ENCODE results near the gene TNS1. TPM values are rescaled to one million over a fixed set of nuclear protein-coding genes. Genes with fewer than 3 reads are reported as not detected.

The TNS1 gene
- total and polyA plus RNA-seq, 10 of the 15 experiments (the other 5 are each of a cell fraction or from before 2014, with no cell fraction given) = 0.05 to 0.44 TPM; not detected in 8

DNA sequence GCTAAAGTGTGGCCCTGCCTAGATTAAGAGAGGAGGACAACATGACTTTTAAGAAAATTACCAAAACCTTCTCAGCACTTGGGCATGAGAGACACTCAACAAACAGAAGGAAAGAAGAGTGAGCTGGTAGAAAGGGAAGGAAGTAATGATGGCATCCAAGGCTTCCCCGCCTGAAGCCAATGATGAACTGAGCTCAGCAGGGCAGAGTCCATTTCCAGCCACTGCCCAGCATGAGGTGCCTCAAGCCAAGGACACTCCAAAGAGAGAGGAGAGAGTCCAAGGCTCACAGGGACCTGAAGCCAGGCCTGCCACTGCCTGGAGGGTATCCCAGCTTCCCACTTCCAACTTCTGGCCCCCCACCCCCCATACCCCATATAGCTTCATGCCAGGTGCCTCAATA lies 9.5 kb upstream of the TNS1 start (continued):
- TF ChIP-seq SIN3A (IDR thresholded peaks at IDR 0.05; ENCODE audit: low read depth, low read length) (no peak), POLR2AphosphoS5 (IDR thresholded peaks at IDR 0.05; ENCODE audit: low read length) (no peak), CREM (IDR thresholded peaks at IDR 0.05; ENCODE audit: low read depth) (no peak)

DNA sequence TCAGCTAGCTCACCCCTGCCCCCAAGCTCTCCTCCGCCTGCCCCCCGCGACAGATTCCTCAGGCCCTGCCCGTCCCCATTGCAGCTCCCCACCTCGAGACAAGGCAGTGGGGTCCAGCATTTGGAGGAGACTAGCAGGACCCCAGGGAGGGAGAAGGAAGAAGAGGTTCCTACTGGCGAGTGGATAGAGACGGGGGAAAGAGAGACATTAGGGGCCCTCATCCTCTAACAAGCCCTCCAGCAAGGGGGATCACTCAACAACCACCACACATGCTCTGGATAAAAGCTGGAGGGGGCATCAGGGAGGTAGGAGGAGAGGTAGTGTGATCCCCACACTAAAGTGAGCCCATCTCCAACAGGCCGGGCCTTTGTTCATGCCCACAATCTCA lies 8.9 kb upstream of the TNS1 start:
- CTCF ChIA-PET = no interaction called here
- Histone ChIP-seq H3K27me3 (replicated peaks in 1 of 2; ENCODE audit: control insufficient read depth in 2 of 2, insufficient read depth in 2 of 2, low read length in 1 of 2) (peaks cover 6 to 16% of the 10 kb centered on the region in 2 experiments), H3K4me1 (ENCODE audit: control insufficient read depth, insufficient read depth, low read length) (no peaks in the 10 kb centered on the region), H3K9ac (ENCODE audit: control insufficient read depth, insufficient read depth, low read length) (no peak overlapping the region), H3K9me3 (replicated peaks; ENCODE audit: control insufficient read depth, insufficient read depth, low read length) (no peaks in the 10 kb centered on the region), H3K4me2 (ENCODE audit: control insufficient read depth, insufficient read depth) (no peak overlapping the region), H3K27ac (ENCODE audit: control insufficient read depth, insufficient read depth) (no peak overlapping the region), H3K36me3 (ENCODE audit: control insufficient read depth in 2 of 2, insufficient read depth in 2 of 2, low read length in 1 of 2) (no peaks in the 10 kb centered on the region), H4K20me1 (ENCODE audit: control insufficient read depth, insufficient read depth) (no peaks in the 10 kb centered on the region; the same call in 1 of the 2 replicates), H3K4me3 (no peak overlapping the region), H2AFZ (ENCODE audit: control insufficient read depth, low read depth, low read length) (no peak overlapping the region), H3K79me2 (ENCODE audit: control insufficient read depth, insufficient read depth, low read length) (no peaks in the 10 kb centered on the region)
- intact Hi-C loops (cut with micrococcal nuclease; ENCODE audit: unreplicated experiment) = no loop called here
- no TSS peak for BruUV-seq (replicated peaks)
- in situ Hi-C loops (cut with MboI) = no loop called here
- no peak for FAIRE-seq
- no peak for DNase-seq (ENCODE audit: low read depth, low spot score)
- TF ChIP-seq YBX1 (IDR thresholded peaks at IDR 0.05) (no peak), BRCA1 (IDR thresholded peaks at IDR 0.05; ENCODE audit: low read depth, low read length) (no peak), NBN (IDR thresholded peaks at IDR 0.05) (no peak), POLR2A (IDR thresholded peaks at IDR 0.05; ENCODE audit: low read depth, low read length) (no peak), HCFC1 (IDR thresholded peaks at IDR 0.05; ENCODE audit: low read length) (no peak), SREBF1 (IDR thresholded peaks at IDR 0.05; ENCODE audit: low read length) (no peak), FOS (IDR thresholded peaks at IDR 0.05; ENCODE audit: borderline replicate concordance, extremely low read depth, insufficient read length) (no peak), CHD2 (IDR thresholded peaks at IDR 0.05; ENCODE audit: borderline replicate concordance, low read depth, low read length) (no peak), MYB (IDR thresholded peaks at IDR 0.05; ENCODE audit: borderline replicate concordance, low read depth, low read length) (no peak), NFYB (IDR thresholded peaks at IDR 0.05; ENCODE audit: insufficient read depth, low read depth, low read length) (no peak), KLF5 (IDR thresholded peaks at IDR 0.05; ENCODE audit: partially characterized antibody) (no peak), MTA3 (IDR thresholded peaks at IDR 0.05; ENCODE audit: borderline replicate concordance, low read length) (no peak), NFIC (IDR thresholded peaks at IDR 0.05; ENCODE audit: low read depth, low read length) (no peak), CBX3 (IDR thresholded peaks at IDR 0.05; ENCODE audit: borderline replicate concordance, low read depth) (no peak), SP1 (IDR thresholded peaks at IDR 0.05; ENCODE audit: low read depth, low read length) (no peak), WRNIP1 (IDR thresholded peaks at IDR 0.05; ENCODE audit: borderline replicate concordance, low read depth, low read length) (no peak)
- WGBS (ENCODE audit: insufficient coverage, insufficient replicate concordance, low lambda C conversion rate, missing lambda C conversion rate) = 37% methylated on average over 8 of the region's 8 CpGs
- RAD21 ChIA-PET (ENCODE audit: unreplicated experiment) = no interaction called here
- SMC1A ChIA-PET (ENCODE audit: uncharacterized antibody, unreplicated experiment) = no interaction called here
- no peak for ATAC-seq
- POLR2A ChIA-PET = no interaction called here
